Measurements from ENCODE around the gene SMAD2.
A peak's percentile ranks its signal among the peaks of the same experiment; 100 is the strongest.

SMAD2 gene

GRCh38 chr18:47901624-47902362, 28.7 kb downstream of the SMAD2 start:
- peak; percentile 38 for DNase-seq (ENCODE audit: extremely low read depth, insufficient read length)
- H3K4me3 ChIP-seq (replicated peaks; ENCODE audit: low read depth, low read length): no peak overlapping the region
- H3K36me3 ChIP-seq (ENCODE audit: control insufficient read depth, insufficient read depth, low read length): no peaks in the 10 kb centered on the region
- TF ChIP-seq, protein P1, sequence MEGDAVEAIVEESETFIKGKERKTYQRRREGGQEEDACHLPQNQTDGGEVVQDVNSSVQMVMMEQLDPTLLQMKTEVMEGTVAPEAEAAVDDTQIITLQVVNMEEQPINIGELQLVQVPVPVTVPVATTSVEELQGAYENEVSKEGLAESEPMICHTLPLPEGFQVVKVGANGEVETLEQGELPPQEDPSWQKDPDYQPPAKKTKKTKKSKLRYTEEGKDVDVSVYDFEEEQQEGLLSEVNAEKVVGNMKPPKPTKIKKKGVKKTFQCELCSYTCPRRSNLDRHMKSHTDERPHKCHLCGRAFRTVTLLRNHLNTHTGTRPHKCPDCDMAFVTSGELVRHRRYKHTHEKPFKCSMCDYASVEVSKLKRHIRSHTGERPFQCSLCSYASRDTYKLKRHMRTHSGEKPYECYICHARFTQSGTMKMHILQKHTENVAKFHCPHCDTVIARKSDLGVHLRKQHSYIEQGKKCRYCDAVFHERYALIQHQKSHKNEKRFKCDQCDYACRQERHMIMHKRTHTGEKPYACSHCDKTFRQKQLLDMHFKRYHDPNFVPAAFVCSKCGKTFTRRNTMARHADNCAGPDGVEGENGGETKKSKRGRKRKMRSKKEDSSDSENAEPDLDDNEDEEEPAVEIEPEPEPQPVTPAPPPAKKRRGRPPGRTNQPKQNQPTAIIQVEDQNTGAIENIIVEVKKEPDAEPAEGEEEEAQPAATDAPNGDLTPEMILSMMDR (IDR thresholded peaks at IDR 0.05; ENCODE audit: insufficient read depth, low read length, poor library complexity, severe bottlenecking): no peak
- no peaks in the 10 kb centered on the region for H3K27me3 ChIP-seq (replicated peaks; ENCODE audit: control insufficient read depth, insufficient read depth, low read length)

GRCh38 chr18:47899107-47899840, 31.2 kb downstream of the SMAD2 start:
- TF ChIP-seq, protein P1 (IDR thresholded peaks at IDR 0.05; ENCODE audit: insufficient read depth, low read length, poor library complexity, severe bottlenecking): no peak
- no peak overlapping the region for H3K4me3 ChIP-seq (replicated peaks; ENCODE audit: low read depth, low read length)
- DNase-seq (ENCODE audit: extremely low read depth, insufficient read length): no peak
- H3K36me3 ChIP-seq (ENCODE audit: control insufficient read depth, insufficient read depth, low read length): no peaks in the 10 kb centered on the region
- H3K27me3 ChIP-seq (replicated peaks; ENCODE audit: control insufficient read depth, insufficient read depth, low read length): no peaks in the 10 kb centered on the region

DNA sequence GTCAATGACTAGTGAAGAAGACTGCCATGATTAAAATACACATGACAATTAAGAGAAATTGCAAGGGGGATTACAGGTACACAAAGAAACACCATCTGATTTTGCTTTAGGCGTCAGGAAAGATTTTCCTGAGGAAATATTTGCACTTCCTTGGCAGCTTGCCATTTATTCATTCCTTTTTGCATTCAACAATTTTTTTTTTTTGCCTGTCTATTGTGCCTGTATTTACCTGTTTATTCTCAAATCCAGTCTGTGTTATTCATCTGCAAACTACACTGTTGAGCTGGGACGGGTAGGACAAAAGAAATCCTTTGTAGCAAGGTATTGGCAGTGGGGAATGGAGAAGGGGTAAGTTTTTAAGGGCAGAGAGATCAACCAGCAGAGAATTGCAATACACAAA, 31.8 kb downstream of the SMAD2 start:
- H3K27me3 ChIP-seq (replicated peaks; ENCODE audit: control insufficient read depth, insufficient read depth, low read length): no peaks in the 10 kb centered on the region
- TF ChIP-seq, protein P1 (IDR thresholded peaks at IDR 0.05; ENCODE audit: insufficient read depth, low read length, poor library complexity, severe bottlenecking): no peak
- no peak for DNase-seq (ENCODE audit: extremely low read depth, insufficient read length)
- no peaks in the 10 kb centered on the region; the same call in 1 of the 2 replicates for H3K36me3 ChIP-seq (ENCODE audit: control insufficient read depth, insufficient read depth, low read length)
- H3K4me3 ChIP-seq (replicated peaks; ENCODE audit: low read depth, low read length): no peak overlapping the region

- no peak for DNase-seq (ENCODE audit: extremely low read depth, insufficient read length)
Measured at GRCh38 chr18:47898055-47898454, 32.4 kb downstream of the SMAD2 start.

DNA sequence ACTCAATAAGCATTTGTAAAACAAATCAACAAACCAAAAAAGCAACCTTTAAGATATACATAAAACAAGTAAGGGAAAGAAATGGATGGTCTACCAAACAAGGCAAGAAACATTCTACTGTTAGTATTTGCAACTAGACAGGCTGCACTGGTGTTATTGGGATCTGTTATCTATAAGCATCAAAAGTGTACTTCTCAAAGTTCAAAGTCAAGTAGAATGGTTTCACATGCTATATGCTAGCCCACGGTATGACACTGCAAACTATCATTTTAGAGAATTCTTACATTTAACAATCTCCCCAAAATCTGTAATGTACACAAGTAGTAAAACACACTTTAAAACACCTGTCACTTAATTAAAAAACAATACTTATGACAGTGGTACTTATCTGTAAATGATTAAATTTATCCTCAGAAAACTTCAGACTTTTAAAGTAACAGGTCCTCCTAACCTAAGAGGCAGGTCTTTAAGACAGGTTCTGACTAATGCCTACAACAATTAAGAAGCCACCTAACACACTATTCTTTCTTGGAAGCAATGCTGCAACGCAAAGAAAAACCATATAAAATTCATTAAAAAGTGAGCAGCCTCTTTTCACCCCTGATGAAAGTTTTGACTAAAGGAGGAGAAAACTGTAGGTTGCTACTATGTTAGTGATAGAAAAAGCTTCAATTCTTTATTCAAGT, 34.8 kb downstream of the SMAD2 start:
- H3K4me3 ChIP-seq (replicated peaks; ENCODE audit: low read depth, low read length): no peak overlapping the region
- H3K27me3 ChIP-seq (replicated peaks; ENCODE audit: control insufficient read depth, insufficient read depth, low read length): no peaks in the 10 kb centered on the region
- TF ChIP-seq, protein P1 (IDR thresholded peaks at IDR 0.05; ENCODE audit: insufficient read depth, low read length, poor library complexity, severe bottlenecking): no peak
- H3K36me3 ChIP-seq (ENCODE audit: control insufficient read depth, insufficient read depth, low read length): no peaks in the 10 kb centered on the region; the same call in none of the 2 replicates
- DNase-seq (ENCODE audit: extremely low read depth, insufficient read length): no peak

More at GRCh38 chr18:47898055-47898454, 32.4 kb downstream of the SMAD2 start:
- TF ChIP-seq, protein P1 (IDR thresholded peaks at IDR 0.05; ENCODE audit: insufficient read depth, low read length, poor library complexity, severe bottlenecking): no peak
- Histone ChIP-seq H3K4me3 (replicated peaks; ENCODE audit: low read depth, low read length) (no peak overlapping the region), H3K27me3 (replicated peaks; ENCODE audit: control insufficient read depth, insufficient read depth, low read length) (no peaks in the 10 kb centered on the region), H3K36me3 (ENCODE audit: control insufficient read depth, insufficient read depth, low read length) (no peaks in the 10 kb centered on the region; the same call in 1 of the 2 replicates)

All from GM06990 (cell line).